Skeletal muscle tissue (tissue), 4 donors: Measurements from ENCODE around the gene HOXA13. TPM values are rescaled to one million over a fixed set of nuclear protein-coding genes. Genes with fewer than 3 reads are reported as not detected.

Source experiments
- H3K27ac ChIP-seq: one replicate; pipeline ENCODE4 v1.7.0; 2013; ENCODE audit warnings: mild to moderate bottlenecking, low read depth, low read length, inconsistent platforms
- H3K27me3 ChIP-seq, 3 donors: one replicate each; pipeline ENCODE4 v1.7.0; 2013; ENCODE audit warnings: low read length in 3 of 3; ENCODE audit not compliant: control insufficient read depth in 3 of 3, insufficient read depth in 3 of 3
- H3K36me3 ChIP-seq, 3 donors: one replicate each; pipeline ENCODE4 v1.7.0; 2013; ENCODE audit warnings: low read length in 3 of 3; ENCODE audit not compliant: control insufficient read depth in 3 of 3, insufficient read depth in 3 of 3
- H3K4me1 ChIP-seq, 3 donors: one replicate each; pipeline ENCODE4 v1.7.0; 2013; ENCODE audit warnings: low read length in 3 of 3, mild to moderate bottlenecking in 3 of 3; ENCODE audit not compliant: control insufficient read depth in 3 of 3, insufficient read depth in 3 of 3
- H3K4me3 ChIP-seq, 3 donors: one replicate each; pipeline ENCODE4 v1.7.0; 2013; ENCODE audit warnings: low read length in 3 of 3
- H3K9ac ChIP-seq, 3 donors: one replicate each; pipeline ENCODE4 v1.7.0; 2013; ENCODE audit warnings: low read length in 3 of 3, mild to moderate bottlenecking in 3 of 3, moderate library complexity in 2 of 3, low read depth in 1 of 3
- H3K9me3 ChIP-seq, 3 donors: one replicate each; pipeline ENCODE4 v1.7.0; 2013; ENCODE audit warnings: low read length in 3 of 3; ENCODE audit not compliant: control insufficient read depth in 3 of 3
- total RNA-seq: library from RNA; depleted of rRNA; stranded (reverse); fragments of >200 nt; gene quantifications from one replicate; pipeline ENCODE4 v1.2.3, GENCODE V29; 2014
- donor health status: Osteomylitis.

HOXA13 gene
- total RNA-seq, 1 donor from 2014 or later: 0.52 TPM

DNA sequence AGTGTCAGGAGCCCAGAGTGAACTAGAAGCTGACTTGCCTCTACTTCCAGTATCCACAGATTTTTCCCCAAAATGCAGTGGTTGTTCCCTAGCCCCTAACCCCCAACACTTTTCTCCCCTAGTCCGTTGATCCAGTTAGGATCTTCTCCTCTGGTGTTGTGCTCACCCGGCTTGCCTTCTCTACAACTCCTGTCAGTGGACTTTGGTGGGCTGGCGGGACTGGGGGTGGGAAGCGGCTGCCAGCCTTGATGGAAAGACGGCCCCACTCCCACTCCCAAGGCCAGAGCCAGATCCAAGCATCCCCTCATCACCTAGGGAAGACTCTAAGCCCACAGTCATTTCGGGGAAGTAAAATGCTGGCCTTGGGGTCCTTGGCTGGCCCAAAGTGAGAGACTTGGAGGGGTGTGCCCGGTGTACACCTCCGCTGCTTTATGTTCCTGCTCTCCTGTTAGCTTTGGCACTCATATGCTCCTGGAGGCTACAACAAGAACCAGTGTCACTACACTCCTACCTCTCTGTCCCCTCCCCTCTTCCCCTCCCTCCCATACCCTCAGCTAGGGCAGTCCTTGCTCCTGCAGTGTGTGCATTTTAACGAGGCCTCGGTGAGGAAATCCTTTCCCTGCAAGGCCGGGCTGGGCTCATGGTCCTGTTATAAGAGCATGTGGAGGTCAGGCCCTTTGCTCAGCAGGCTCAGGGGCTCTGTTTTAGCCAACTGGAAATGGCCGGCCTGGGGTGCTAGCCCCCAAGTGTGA, 24.8 kb downstream of the HOXA13 start:
- peaks cover 47 to 54% (median 53%) of the 10 kb centered on the region in 3 donors for H3K4me1 ChIP-seq
- H3K27ac ChIP-seq: peak overlapping the region; percentile 84
- peak overlapping the region; percentile 74 to 97 (median 90) for H3K9ac ChIP-seq

DNA sequence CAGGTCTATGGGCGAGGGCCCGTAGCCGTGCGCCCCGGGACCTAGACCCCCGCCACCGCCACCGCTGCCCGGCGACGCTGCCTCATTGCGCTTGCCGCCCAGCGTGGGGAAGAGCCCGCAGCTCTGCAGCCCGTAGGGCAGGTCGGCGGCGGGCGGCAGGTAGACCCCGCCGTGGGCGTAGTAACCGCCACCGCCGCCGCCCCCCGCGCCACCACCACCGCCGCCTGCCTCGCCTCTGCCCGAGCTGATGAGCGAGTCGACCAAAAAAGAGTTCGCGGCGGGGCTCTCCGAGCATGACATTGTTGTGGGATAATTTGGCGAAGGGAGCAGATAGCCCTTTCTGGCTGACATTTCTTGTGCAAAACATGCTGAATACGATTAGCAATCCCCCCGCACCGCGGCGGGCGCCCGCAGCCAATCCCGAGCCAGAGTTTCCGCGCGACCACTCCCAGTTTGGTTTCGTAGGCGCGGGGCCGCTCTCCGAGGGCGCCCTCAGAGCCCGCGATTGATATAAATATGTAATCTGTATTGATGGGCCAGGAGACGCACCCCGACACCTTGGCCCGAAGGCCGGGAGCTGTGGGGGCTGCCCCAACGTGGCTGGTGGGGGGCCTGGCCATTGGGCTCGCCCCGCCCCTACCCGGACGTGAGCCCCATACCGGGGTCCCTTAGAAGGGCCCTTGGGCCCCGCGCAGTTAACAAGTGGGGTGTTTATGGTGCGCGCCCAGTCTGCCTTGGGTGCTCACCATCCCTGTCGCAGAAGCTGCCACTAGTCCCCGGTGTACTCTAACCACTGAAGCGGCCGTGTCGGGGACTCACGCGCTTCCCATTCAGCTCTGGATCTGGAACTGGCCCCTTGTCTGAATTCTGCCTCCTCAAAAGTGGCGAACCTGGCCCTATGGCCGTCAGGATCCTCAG, 25.7 kb downstream of the HOXA13 start, which contains the start of gene HOXA10:
HOXA10 (minus strand) TSS at position 365 of the 918 bp plus-strand sequence; CDS start at position 351, 14 bp downstream.
- Histone ChIP-seq H3K4me1 (peaks cover 49 to 54% (median 52%) of the 10 kb centered on the region in 3 donors), H3K9ac (peak within 1 kb of the TSS; percentile 74 to 97 (median 90)), H3K9me3 (no peaks in the 10 kb centered on the region), H3K27ac (peak within 1 kb of the TSS; percentile 84), H3K36me3 (no peaks in the 10 kb centered on the region), H3K27me3 (peaks cover 3 to 20% (median 4%) of the 10 kb centered on the region in 3 donors), H3K4me3 (peak within 1 kb of the TSS; percentile 69 to 84 (median 81))

More for the DNA sequence above, 24.8 kb downstream of the HOXA13 start:
- peak overlapping the region; percentile 60 to 84 (median 81) for H3K4me3 ChIP-seq
- no peaks in the 10 kb centered on the region for H3K36me3 ChIP-seq
- no peaks in the 10 kb centered on the region for H3K9me3 ChIP-seq
- H3K27me3 ChIP-seq: peaks cover 3 to 20% (median 7%) of the 10 kb centered on the region in 3 donors

GRCh38 chr7:27173511-27173955, 26.4 kb downstream of the HOXA13 start:
- H3K36me3 ChIP-seq: no peaks in the 10 kb centered on the region
- H3K27me3 ChIP-seq: peaks cover 3 to 20% (median 4%) of the 10 kb centered on the region in 3 donors
- peaks cover 52 to 59% (median 55%) of the 10 kb centered on the region in 3 donors for H3K4me1 ChIP-seq
- H3K9me3 ChIP-seq: no peaks in the 10 kb centered on the region
- H3K27ac ChIP-seq: peak overlapping the region; percentile 84
- H3K4me3 ChIP-seq: peak overlapping the region; percentile 69 to 84 (median 81)
- peak overlapping the region; percentile 74 to 97 (median 90) for H3K9ac ChIP-seq

DNA sequence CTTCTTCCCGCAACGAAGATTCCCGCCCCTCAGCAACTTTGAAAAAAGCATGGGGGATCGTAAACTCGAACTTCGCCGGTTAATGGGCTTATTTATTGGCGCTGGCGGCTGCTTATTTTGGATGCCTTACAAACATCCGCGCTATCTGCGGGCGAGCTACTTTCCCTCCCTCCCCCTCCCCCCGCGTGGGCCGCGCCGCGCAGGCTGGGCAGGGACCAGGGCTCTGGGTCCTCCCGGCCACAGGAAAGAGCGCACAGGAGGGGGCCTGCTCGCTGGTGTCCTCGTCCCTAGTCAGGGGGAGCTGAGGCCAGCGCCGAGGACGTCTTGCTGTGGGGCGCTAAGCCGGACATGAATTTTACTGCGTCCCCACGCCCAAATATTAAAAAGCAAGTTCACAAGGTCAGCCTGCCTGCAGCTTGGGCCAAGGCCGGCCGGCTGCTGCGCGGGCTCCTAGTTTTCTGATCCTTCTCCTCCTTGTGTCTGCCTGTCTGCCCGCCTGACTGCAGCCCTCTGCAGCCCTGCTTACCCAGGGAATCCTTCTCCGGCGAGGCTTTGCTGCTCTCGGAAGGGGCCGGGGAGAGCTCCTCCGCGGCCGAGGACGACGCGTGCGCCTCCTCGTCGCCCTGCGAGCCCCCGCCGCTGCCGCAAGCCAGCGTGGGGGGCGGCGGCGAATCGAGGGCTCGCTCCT, 26.9 kb downstream of the HOXA13 start:
- Histone ChIP-seq H3K27ac (peak overlapping the region; percentile 84), H3K9ac (peak overlapping the region; percentile 74 to 97 (median 90)), H3K36me3 (no peaks in the 10 kb centered on the region), H3K4me3 (peak overlapping the region; percentile 80 to 84 (median 81)), H3K4me1 (peaks cover 56 to 64% (median 60%) of the 10 kb centered on the region in 3 donors), H3K27me3 (peaks cover 6 to 20% (median 7%) of the 10 kb centered on the region in 3 donors), H3K9me3 (no peaks in the 10 kb centered on the region)

DNA sequence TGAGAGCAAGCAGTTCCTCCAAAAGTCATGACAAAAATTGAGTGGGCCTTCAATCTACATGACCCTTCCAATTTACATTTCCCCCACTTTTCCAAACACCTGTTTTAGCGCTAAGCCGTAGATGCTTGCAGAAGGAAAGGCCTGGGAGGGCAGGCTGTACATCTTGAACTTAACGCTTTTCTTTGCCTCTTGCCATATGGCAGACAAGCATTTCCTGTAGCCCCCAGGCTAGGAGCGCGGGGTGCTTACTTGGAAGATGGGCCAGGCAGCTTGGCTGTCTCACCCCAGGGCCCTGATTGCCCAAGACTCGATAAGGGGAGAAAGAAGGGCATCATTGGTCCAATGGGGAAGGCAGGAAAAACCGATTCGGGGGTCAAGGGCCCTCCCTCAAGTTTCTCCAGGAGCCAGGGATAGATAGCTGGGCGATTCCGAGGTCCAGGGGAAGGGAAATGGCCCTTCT, 27.5 kb downstream of the HOXA13 start:
- Histone ChIP-seq H3K27ac (peak overlapping the region; percentile 84), H3K27me3 (peaks cover 6 to 20% (median 7%) of the 10 kb centered on the region in 3 donors), H3K9me3 (no peaks in the 10 kb centered on the region), H3K36me3 (no peaks in the 10 kb centered on the region), H3K4me1 (peaks cover 50 to 66% (median 58%) of the 10 kb centered on the region in 3 donors), H3K4me3 (peak overlapping the region; percentile 80 to 84 (median 81)), H3K9ac (peak overlapping the region; percentile 74 to 97 (median 90))

DNA sequence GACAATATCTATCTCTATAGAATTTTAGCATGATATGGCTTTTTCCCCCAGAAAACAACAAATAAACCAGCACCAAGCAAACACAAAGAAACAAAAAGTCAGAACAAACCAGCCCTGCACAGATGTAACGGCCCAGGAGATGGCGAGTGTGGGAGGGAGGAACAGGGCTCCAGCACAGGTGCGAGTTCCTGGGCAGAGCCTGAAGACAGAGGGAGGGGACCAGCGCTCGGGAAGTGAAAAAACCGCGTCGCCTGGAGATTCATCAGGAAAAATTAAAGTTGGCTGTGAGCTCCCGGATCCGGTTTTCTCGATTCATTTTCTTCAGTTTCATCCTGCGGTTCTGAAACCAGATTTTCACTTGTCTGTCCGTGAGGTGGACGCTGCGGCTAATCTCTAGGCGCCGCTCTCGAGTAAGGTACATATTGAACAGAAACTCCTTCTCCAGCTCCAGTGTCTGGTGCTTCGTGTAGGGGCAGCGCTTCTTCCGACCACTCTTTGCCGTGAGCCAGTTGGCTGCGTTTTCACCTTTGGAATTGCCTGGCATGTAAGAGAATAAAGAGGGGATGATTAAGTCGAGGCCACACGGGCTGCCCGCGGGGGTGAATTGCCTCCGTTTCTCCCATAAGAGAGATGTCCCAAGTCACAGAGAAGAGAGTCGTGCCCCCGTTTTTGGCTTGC, 28.1 kb downstream of the HOXA13 start:
- H3K9ac ChIP-seq: peak overlapping the region; percentile 74 to 97 (median 90)
- no peaks in the 10 kb centered on the region for H3K36me3 ChIP-seq
- H3K4me3 ChIP-seq: peak overlapping the region; percentile 80 to 84 (median 81)
- peak overlapping the region; percentile 84 for H3K27ac ChIP-seq
- no peaks in the 10 kb centered on the region for H3K9me3 ChIP-seq
- peaks cover 48 to 66% (median 53%) of the 10 kb centered on the region in 3 donors for H3K4me1 ChIP-seq
- peaks cover 6 to 20% (median 7%) of the 10 kb centered on the region in 3 donors for H3K27me3 ChIP-seq

DNA sequence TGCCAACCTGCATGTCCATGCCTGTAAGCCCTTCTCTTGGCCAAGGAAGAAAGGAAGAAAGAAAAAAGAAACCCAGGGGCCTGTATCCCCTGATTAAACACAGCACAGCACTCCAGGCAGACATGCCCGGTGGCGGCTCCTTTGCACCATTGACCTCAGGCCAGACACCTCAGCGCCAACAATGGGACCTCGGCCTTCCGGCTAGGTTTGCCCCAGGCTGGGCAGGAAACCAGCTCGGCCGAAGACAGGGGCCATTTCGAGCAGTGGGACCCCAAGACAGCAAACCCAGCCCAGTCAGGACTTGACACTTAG, 28.6 kb downstream of the HOXA13 start:
- Histone ChIP-seq H3K27me3 (peaks cover 6 to 17% (median 7%) of the 10 kb centered on the region in 3 donors), H3K9me3 (no peaks in the 10 kb centered on the region), H3K4me3 (peak overlapping the region; percentile 80 to 84 (median 81)), H3K9ac (peak overlapping the region; percentile 74 to 97 (median 81)), H3K4me1 (peaks cover 45 to 66% (median 53%) of the 10 kb centered on the region in 3 donors), H3K27ac (peak overlapping the region; percentile 84), H3K36me3 (no peaks in the 10 kb centered on the region)

- Histone ChIP-seq H3K27ac (peak overlapping the region; percentile 92), H3K27me3 (peaks cover 6 to 14% (median 7%) of the 10 kb centered on the region in 3 donors), H3K9me3 (no peaks in the 10 kb centered on the region), H3K9ac (peak overlapping the region; percentile 74 to 97 (median 81)), H3K4me1 (peaks cover 45 to 66% (median 48%) of the 10 kb centered on the region in 3 donors), H3K4me3 (peak overlapping the region; percentile 80 to 93 (median 92)), H3K36me3 (no peaks in the 10 kb centered on the region)
Measured at GRCh38 chr7:27170426-27171324, 29.2 kb downstream of the HOXA13 start.
